GM19099 (cell line): ENCODE measurements around the gene TMCC1.

ENCODE experiments used
- POLR2A ChIP-seq: IDR thresholded peaks from 3 replicates; pipeline ENCODE4 v1.6.1; 2011; ENCODE audit warnings: low read depth; ENCODE audit not compliant: insufficient read length; ENCODE audit errors: extremely low read depth

Gene TMCC1

DNA sequence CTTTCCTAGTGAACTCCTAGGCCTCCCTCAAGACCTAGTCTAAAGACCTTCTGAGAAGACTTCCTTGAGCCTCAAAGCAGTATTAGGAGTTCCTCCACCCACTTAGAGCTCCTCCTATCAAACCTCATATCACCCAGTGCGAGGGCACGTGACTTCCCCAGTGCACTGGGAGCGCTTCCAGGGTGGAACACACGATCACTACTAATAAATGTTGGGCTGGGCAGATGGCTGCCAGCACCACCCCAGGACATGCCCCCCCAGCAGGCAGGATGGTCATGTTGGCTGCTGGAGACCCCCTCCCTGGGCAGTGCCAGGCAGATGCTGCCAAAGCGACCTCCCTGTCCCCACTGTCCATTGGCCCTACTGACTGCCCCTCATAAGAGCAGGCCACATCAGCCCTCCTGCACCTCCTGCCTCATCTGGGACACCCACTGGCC is 278.6 kb downstream of the TMCC1 start:
- TF ChIP-seq POLR2A = no peak

DNA sequence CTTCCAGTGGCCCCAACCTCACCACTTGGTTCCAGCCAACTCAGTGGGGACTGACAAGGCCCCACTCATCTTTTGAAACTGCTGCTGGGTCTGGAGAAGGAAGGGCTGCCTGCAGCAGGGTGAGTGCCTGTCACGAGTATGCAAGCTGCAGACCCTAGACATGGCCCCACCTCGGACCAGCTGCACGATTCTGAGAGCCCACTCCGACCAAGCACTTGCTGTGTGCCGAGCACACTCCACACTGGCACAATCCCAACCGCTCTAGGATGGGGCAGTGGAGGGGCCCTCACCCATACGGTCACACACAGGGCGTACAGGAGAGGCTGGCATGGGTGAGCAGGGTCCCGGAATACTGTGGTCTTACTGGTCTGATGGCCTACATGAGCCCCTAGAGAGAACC is 279.1 kb downstream of the TMCC1 start:
- no peak for TF ChIP-seq POLR2A

DNA sequence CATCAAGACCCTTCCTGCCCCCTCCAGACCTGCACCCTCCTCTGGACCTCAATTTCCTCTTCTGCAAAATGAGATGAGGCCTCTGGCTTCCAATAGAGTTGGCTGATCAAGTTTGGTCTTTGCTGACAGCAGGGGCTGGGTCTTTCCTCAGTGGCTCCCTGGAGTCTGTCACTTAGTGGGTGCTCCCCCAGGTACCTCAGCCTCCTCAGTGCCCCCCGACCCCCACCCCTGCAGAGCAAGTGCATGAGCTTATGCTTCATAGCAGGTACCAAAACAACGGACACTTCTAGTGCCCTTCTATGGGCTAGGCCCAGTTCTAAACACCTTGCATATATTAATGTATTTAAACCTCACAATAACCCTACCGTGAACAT is 280.2 kb downstream of the TMCC1 start:
- no peak for TF ChIP-seq POLR2A

DNA sequence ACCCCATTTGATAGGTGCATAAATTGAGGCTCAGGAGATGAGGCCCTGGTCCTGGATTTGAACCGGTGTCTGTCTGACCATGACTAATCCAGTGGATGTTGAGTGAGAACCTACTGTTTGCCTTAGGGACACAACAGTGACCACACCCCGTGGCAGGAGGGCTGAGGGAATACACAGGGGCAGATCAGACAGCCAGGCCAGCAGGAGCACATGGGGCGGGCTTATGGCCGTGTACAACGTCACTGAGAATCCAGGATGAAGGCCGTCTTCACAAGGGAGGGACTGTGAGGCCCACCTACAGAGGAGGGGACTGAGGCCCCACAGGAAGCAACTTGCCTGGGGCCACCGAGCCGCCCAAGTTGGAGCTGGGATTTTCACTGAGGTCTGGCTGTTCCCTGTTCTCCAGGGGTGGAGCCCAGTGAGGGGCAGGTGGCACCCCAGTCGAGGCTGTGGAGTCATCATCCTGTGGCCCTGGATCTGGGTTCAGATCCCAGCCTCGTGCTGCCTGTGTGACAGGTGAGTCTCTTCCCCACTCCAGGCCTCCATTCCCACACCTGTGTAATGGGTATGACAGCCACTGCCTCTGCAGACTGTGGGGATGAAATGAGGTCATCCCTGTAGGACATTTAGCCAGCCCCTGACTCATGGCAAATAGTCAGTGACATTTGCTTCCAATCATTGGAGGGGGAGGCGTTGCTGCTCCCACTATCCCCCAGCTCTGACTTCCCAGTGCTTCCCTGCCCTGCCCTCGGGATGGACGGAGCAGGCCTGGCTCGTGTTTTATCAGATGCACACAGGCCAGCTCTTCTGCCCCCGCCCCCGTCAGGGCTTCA is 280.8 kb downstream of the TMCC1 start:
- no peak for TF ChIP-seq POLR2A

DNA sequence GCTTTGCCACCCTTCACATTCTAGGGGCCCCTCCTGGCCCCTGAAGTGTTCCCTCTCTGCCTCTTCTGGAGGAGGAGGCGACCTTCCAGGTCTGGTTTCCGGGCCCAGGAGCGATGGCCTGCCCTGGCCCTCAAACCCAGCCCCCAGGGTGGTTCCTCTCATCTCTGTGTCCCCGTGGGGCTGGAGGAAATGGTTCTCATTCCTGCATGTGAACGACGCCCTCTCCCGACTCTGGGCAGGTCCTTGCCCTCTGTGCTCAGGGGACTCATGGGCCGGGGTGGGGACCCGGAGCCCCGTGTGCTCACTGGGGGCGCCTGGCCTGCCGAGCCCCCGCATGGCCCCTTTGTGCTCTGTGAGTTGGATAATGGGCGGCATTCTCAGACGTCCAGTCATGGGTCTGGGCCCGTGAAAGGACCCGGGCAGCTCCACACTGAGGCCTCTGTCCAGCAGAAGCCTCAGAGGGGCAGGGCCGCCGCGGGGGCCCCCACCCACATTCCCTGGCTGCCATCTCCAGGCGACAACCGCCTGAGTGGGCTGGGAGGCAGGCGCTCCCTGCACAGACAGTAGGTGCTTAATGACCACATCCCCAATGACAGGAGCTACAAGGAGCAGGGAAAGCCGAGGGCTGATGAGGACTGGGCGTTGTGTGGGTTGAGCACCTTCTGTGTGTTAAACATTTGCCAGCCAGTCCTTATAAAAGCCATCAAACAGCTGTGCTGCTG is 281.5 kb downstream of the TMCC1 start:
- no peak for TF ChIP-seq POLR2A

DNA sequence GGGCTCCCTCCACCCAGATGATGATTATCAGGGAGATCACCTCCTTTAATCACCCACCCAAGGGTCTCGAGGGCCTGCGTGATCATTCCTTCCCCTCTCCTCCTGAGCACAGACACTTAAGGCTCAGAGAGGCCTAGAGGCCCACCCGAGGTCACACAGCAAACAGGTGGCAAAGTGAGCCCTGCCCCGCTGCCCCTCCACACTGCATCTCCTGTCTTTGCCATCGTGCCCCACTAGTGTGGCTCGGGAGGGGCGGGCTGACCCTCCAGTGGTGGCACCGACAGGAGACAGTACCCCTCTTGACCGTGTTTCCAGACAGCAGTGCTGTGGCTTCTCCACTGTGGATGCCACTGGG is 282.1 kb downstream of the TMCC1 start:
- TF ChIP-seq POLR2A = no peak

DNA sequence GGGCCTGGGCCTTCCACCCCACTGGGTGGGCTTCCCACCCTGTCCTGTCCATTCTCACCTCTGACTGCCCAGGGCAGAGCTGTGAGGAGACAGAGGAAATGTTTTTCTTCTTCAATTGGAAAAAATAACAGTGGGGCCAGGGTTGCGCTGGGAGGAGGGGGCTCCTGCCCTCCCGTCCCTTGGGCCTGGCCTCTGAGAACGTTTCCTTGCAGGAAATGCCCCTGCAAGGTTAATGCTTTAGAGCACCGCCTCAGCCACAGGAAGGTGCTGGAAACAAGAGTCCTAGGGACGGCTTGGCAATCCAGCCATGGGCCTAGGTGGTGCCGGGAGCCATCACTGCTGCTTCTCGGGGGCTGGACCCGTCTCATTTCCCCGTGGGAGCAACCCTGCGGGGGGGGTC is 283.2 kb downstream of the TMCC1 start:
- TF ChIP-seq POLR2A = no peak

DNA sequence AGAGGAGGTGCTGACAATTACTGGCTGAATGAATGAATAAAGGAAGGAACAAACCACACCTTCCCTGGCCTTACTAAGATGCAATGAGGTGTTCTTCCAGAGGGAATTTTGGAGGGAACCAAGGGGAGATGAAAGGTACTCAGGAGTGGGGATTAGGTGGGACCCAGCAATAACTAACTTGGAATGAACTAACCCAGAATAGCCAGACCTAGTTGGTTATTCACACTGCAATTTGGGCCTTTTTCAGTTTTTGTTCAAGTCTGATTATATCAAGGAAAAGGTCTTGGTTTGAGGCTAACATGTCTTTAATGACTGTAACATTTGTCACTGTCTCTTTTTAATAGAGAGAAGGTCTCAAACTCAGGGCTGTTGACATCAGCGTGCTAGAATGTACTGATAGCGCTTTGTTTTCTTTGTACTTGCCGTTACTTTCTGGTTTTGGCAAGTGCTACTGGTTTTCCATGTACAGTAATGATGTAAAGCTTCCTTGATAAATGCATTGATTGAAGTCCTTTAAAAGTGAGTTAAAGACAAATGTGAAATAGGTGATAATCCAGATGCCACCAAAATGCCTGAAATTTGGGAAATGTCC is 283.8 kb downstream of the TMCC1 start:
- no peak for TF ChIP-seq POLR2A

DNA sequence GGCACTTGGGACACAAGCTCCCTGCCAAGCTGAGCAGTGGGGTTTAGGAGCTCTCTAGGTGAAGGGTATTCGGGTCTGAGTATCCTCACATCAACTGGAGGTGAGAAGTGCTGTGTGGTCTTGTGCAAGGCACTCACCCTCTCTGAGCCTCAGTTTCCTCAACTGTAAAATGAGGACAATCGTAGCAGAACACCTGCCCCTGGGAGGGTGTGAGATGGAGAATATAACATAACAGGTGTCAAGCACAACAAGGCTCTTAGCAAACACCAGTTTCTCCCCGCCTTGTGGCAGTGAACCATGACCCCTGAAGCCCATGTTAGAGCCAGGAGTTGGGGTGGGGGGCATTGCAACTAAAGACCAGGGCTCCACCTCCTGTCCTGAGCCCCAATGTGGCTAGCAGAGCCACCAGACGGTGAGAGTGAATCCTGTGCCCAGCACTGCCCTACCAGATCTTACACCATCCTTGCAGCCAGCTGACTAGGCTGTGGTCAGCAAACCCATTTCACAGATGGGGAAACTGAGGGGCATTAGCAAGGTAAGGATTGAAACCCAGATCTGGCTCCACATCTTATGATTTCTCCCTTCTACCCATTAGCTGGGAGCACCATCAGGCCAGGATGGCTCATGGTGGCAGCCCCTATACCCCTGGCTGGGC is 284.4 kb downstream of the TMCC1 start:
- TF ChIP-seq POLR2A = no peak

DNA sequence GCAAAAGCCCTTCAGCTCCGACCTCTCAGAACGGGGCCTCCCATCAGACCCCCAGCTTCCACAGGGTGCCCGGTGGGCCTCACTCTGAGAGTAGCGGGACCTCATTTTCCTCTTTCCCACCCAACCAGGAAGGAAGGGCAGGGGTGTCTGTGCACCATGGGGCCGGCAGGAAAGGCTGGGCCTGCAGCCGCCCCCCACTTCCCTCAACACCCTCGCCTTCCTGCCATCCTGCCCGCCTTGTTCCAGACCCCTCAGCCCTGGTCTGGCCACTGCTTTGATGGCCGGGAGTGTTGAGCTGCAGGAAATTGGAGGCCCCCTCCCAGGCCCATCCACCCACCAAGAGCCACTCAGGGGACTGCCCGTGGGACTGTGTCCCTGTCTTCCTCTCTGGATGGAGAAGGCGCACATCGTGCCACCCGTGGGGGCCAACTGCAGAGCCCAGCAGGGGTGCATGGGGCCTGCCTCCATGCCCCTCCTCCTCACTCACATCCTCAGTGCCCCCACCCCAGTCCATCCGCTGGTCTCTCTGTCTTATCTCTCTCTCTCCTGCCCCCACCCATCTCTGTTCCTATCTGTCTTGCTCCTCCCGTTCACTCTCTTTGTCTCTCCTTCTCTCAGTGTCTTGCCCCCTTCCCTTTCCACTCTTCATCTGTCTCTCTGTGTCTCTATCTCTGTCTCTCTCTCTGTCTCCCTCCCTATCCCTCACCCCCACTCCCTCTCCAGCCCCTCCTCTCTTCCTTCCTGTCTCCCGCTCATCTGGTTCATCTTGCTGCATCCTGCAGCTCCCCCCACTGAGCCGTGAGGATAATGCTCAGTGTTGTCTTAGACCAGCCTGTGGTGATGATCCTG is 285.2 kb downstream of the TMCC1 start:
- TF ChIP-seq POLR2A = no peak

DNA sequence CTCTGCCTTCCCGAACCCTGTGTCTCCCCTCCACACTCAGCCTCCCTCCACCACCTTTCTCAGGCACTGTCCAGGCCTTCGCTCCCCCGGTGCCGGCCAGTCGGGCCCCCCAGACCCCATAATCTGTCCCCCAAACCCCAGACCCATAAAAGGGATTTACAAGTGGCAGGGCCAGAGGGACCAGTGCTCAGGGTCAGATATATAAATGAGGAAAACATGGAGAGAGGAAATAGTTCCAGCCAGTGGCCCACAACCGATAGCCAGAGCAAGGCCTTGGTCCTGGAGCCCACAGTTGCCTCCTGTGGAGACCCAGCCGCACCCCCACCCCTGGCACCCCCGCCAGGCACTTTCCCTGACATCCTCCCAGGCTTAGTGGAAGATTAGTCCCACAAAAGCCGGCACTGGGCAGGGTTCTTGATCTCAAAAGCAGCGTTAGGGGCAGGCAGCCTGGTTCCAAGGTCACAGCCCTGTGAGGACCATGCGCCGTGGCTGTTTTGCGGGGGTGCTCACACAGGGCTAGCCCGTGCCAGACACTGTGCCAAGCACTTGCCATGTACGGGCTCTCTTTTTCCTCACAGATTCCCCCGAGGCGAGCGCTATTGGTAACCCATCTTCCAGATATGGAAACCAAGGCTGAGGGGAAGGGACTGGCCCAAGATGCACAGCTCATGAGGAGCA is 286.0 kb downstream of the TMCC1 start:
- no peak for TF ChIP-seq POLR2A

DNA sequence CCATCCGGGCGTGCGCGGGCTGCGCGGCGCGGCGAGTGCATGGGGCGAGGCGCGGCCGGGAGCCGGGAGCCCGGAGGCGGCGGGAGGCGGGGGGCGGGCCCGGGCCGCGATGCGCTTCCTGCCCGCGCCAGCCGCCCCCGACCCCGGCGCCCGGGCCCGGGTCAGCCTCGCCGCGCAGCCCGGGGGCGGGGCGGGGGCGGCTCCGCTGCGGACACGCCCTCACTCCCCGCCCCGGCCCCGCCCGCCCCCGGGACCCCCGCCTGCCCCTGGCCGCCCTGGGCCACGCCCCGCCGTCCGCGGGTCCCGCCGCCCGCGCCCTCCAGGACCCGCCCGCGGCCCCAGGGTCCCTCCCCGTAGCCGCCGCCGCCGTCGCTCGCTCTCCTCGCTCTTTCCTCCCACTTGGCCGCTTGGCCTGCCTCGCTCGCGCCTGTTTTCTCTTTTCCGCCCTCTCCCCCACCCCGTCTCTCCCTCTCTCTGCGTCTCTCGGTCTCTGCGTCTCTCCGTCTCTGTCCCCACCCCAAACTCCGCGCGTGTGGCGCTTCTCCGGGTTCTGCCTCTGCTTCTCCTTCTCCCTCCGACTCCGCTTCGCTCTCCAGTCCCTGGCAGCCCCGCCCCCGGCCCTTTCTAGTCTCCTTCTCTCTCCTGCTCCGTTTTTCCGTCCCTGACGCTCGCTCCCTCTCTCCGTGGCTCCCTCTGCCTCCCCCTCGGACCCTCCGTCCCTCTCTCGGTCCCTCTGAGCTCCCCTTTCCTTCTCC is 286.7 kb downstream of the TMCC1 start, which contains the start of gene PLXND1:
Gene PLXND1, minus strand, starts transcription at position 41 of the 755 bp plus-strand sequence. Its CDS starts 37 bp downstream, at position 4.
- TF ChIP-seq POLR2A = no peak

DNA sequence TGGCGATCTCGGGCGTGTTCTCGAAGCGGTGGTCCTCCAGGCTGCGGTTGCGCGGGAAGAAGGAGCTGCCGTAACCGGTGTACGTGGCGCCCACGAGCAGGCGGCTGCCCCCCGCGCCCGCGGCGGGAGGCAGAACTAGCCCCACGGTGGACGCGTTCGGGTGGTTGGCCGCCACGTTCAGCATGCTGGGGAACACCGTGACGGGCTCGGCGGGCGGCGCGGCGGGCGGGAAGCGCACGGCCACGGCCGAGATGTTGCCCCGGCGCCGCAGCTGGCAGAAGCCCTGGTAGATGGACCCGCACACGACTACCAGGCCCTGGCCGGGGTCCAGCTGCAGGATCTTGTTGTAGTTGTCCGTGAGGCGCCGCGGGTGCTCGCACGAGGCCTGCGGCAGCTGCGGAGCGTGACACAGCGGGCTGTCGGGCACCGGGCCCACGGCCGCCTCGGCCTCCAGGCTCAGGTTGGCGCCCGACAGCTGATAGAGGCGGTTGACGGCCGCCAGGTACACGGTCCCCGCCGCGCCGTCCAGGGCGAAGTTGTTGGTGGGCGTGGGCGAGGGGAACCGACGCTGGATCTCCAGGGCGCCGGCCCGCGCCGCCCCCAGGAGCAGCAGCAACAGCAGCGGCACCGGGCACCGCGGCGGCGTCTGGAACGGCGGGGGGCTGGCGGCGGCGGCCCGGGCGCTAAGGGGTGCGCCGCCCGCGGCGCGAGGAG is 287.4 kb downstream of the TMCC1 start:
- TF ChIP-seq POLR2A = no peak
